Thyroid gland (tissue), 4 donors: ENCODE data around the gene DPF3.

Experiments used
- CTCF ChIP-seq, 6 experiments: fragments of 200-600 bp in 3 of 6; fragments of 450-650 bp in 3 of 6; sonication (generic) in 3 of 6; IDR thresholded peaks; one replicate each; pipeline ENCODE4 v1.5.1; 2016 to 2019; ENCODE audit warnings: antibody characterized with exemption in 6 of 6, mild to moderate bottlenecking in 2 of 6, inconsistent platforms in 1 of 6, moderate library complexity in 1 of 6
- POLR2A ChIP-seq, 2 donors: fragments of 450-650 bp; IDR thresholded peaks; one replicate each; pipeline ENCODE4 v1.6.1; 2017; ENCODE audit warnings: antibody characterized with exemption in 2 of 2, mild to moderate bottlenecking in 2 of 2, moderate library complexity in 1 of 2

- TF ChIP-seq CTCF (IDR thresholded peaks at IDR 0.05) = no peak
- no peak for TF ChIP-seq POLR2A (IDR thresholded peaks at IDR 0.05)
These were observed 15.3 kb upstream of the DPF3 start for GRCh38 chr14:72909163-72909562.
